Cardiac septum (tissue), 1 donor: ENCODE results near the gene HOXD10. TPM values are rescaled to one million over a fixed set of nuclear protein-coding genes. Genes with fewer than 3 reads are reported as not detected.
A peak's percentile ranks its signal among the peaks of the same experiment; 100 is the strongest.

ENCODE experiments used
- DNase-seq: peaks from one replicate; pipeline ENCODE4 v3.0.0-alpha.2; 2020; ENCODE audit warnings: low spot score
- intact Hi-C: fragments of 100-400 bp; cut with DNase I; formaldehyde crosslinking; loops from one replicate; pipeline ENCODE4 v1.14.0; 2022
- total RNA-seq: library from RNA; stranded (reverse); fragmentation: NEBNext Ultra II Directional; extraction: Animal tissue kit (Norgen Biotek cat#: 25700); gene quantifications from one replicate; pipeline ENCODE4 v1.2.1, GENCODE V29; 2021
- donor health status: DM: no; HTN: no; CAD: no.

The HOXD10 gene
- total RNA-seq, 1 donor from 2014 or later, result 0.16 TPM

GRCh38 chr2:176128172-176128981 is 11.8 kb downstream of the HOXD10 start:
- intact Hi-C loops, result loop anchor here (5.0 kb wide), 2 partner anchors 524 to 689 kb away; no protein-coding TSS in a partner anchor
- DNase-seq, result no peak

- no peak for DNase-seq
- intact Hi-C loops, result loop anchor here (5.0 kb wide), 2 partner anchors 523 to 688 kb away; no protein-coding TSS in a partner anchor
These were observed 12.6 kb downstream of the HOXD10 start, which contains the start of gene HOXD8 for GRCh38 chr2:176128982-176129796. Gene HOXD8, plus strand, starts transcription at chr2:176129705. Its CDS starts 662 bp downstream, at chr2:176130367.

DNA sequence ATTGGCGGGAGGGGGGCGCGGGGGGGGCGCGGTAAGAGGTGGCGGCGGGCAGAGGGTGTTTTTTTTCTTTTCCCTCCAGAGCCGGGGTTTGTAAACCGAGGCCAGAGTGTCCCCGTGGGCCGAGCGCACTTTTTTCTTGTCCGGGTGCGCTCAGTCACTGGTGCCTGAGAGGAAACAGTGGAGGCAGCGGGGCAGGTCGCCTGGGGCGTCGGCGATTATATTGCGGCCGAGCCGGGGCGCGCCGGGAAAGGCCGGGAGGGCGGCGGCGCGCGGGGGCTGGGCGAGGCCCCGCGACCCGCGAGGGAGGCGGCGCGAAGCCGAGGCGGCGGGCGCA is 13.2 kb downstream of the HOXD10 start:
- intact Hi-C loops, result loop anchor here (5.0 kb wide), 3 partner anchors 523 to 1018 kb away; no protein-coding TSS in a partner anchor
- no peak for DNase-seq

GRCh38 chr2:176130147-176130956 is 13.8 kb downstream of the HOXD10 start:
- intact Hi-C loops, result loop anchor here (5.0 kb wide), 1 partner anchor 1017 kb away; no protein-coding TSS in a partner anchor
- DNase-seq, result no peak

- intact Hi-C loops, result loop anchor here (5.0 kb wide), 1 partner anchor 1016 kb away; no protein-coding TSS in a partner anchor
- DNase-seq, result no peak
These were observed 14.6 kb downstream of the HOXD10 start for GRCh38 chr2:176130957-176131847.

- DNase-seq, result no peak
- intact Hi-C loops, result loop anchor here (5.0 kb wide), 1 partner anchor 1015 kb away; no protein-coding TSS in a partner anchor
These were observed 15.2 kb downstream of the HOXD10 start for GRCh38 chr2:176131848-176132158.

DNA sequence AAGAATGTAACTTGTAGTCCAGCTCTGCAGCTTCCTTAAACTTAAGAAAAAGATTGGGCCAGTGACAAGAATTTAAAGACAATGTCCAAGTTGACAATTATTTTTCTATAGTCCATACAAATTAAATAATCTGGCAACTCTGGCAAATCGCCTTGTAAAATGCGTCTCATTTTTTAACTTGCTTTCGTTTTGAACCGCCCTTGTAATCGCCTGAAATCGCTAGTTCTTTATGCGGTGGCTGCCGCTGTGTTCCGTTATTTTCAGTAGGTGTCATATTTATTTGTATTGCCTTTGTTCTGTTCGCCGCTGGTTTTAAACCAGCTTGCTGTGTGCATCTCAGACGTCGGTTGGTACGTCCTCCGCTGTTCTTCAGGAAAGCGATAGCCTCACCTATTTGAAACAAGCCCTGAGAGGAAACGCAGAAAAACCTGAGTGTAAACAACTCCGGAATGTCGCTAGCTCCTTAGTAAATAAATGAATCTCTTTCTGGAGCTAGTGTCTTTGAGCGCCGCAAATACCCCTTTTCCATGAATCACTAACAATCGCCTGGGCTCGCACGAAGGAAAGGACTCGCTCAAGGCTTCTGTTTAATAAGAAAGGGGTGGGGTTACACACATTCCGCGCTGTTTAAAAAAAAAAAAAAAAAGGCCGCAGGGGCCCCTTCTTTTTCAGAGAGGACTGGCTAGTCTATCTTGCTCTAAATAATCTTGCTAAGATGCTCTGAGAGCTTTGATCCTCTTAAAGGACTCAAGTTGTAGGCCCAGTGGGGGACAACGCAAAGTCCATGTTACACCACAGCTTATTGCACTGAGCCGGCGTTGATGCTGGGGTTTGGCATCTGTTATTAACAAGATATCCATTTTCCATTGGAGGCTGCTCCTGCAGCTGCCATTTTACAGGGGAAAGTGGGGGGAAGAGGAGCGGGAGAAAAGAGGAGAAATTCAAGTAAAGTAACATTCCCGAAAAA is 15.9 kb downstream of the HOXD10 start:
- no peak for DNase-seq
- intact Hi-C loops, result loop anchor here (5.0 kb wide), 1 partner anchor 1015 kb away; no protein-coding TSS in a partner anchor

DNA sequence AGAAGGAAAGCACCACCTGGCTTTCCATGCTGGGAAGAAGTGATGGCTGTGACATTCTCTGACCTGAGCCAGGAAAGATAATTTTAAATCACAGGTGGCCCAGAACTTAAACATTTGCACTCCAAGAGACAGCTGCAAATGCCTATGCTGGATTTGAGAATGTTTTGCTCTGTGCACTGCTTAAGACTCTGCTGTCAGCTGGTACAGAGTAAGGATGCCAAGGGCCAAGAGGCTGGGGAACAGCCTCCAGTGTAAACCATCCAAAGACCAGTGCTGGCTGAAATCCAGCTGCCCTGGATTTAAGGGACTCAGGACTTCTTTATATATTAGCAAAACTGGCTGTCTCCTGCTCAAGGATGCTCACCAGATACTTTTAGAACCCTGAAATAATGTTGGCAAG is 16.8 kb downstream of the HOXD10 start:
- DNase-seq, result no peak
- intact Hi-C loops, result loop anchor here (5.0 kb wide), 1 partner anchor 1014 kb away; no protein-coding TSS in a partner anchor

DNA sequence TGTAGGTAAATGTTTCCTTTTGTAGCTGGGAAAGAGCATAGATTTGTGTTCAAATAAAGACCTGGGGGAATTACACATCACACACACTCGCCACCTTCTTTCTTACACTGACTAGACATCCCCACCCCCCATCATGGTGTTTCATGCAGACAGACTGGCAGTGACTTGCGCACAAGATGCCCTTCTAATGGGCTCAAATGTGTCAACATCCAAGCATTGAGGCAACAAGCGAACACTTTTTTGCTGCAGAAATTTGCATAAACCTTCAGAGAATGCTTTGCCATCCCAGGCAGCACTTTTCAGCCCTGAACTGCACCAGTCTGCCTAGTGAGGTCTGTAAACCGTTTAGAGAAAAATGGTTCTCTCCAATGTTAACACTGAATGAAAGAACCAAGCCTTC is 17.5 kb downstream of the HOXD10 start:
- intact Hi-C loops, result loop anchor here (5.0 kb wide), 1 partner anchor 1013 kb away; no protein-coding TSS in a partner anchor

GRCh38 chr2:176135035-176135440 is 18.5 kb downstream of the HOXD10 start:
- intact Hi-C loops, result no loop called here
- DNase-seq, result no peak

More for the DNA sequence above, 17.5 kb downstream of the HOXD10 start:
- no peak for DNase-seq

DNA sequence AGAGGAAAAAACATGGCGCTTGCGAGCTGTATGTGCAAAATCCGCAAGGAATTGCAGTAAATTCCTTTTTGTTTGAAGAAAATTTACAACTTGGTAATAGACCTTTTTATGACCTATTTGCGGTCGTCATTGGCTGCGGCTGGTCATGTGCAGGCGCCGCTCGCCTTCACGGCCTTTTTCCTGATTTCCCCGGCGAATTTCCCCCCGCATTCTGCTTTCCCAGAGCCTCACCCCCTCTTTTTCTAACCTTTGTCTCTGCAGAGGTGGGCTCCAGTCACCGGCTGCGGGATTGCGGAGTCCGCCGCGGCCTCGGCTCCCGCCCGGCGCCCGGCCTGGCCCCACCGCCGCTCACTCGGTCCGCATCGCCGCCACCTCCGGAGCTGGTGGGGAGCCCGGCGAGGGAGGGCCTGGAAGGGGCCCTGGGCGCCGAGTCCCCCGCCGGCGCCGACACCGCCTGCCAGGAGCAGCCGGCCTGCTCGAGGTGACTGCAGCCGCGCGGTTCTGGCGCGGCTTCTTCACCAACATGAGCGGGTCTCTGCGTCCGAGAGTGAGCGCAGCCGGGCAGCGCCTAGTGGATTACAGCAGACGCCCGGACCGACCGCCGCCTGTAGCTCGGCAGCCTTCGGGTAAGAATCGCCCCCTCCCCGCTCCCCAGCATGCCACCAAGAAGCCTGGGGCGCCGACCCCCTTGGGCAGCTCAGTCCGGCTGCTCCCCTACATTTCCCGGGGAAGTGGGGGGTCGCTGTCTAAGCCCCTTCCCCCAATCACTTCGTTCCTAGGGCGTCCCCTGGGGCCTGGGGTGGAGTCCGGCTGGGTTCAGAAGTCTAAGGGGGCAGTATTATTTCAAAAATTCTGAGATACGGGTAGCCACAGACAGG is 20.0 kb downstream of the HOXD10 start:
- no peak for DNase-seq
- intact Hi-C loops, result no loop called here

DNA sequence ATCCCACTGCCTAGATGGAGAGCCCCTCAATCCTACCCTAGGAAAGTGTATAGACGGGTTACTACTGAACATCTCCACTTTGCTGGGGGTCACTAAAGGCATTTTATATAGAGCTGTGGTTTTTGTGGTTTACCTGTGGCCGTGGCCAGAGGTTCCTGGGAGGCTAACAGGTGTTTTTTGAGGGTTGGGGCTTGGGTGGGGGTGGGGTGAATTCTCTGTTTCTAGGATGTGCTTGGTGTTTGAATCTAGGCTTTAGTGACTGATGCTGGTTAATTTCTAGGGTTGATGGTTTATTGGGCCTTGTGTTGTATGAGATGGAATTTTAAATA is 20.6 kb downstream of the HOXD10 start:
- no peak for DNase-seq
- intact Hi-C loops, result no loop called here

GRCh38 chr2:176137906-176138305 is 21.3 kb downstream of the HOXD10 start:
- no peak for DNase-seq
- intact Hi-C loops, result no loop called here

DNA sequence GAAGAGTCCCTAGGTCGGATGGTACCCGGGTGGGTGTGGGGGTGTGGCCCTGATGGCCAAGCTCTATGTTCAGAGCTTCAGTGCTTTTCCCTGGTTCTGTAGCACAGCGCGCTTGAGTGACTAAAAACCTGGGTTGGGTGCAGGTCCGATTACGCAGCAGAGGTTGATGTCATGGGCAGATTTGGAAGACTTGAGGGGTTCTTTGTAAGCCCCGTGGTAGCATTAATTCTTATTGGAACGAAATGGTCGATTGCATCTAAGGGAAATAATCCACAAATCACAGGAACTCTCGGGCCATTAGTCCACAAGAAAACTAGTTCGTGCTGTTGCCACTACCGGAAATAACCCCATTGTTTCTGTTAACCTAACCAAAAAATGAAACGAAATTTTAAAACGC is 21.9 kb downstream of the HOXD10 start:
- intact Hi-C loops, result no loop called here
- no peak for DNase-seq

DNA sequence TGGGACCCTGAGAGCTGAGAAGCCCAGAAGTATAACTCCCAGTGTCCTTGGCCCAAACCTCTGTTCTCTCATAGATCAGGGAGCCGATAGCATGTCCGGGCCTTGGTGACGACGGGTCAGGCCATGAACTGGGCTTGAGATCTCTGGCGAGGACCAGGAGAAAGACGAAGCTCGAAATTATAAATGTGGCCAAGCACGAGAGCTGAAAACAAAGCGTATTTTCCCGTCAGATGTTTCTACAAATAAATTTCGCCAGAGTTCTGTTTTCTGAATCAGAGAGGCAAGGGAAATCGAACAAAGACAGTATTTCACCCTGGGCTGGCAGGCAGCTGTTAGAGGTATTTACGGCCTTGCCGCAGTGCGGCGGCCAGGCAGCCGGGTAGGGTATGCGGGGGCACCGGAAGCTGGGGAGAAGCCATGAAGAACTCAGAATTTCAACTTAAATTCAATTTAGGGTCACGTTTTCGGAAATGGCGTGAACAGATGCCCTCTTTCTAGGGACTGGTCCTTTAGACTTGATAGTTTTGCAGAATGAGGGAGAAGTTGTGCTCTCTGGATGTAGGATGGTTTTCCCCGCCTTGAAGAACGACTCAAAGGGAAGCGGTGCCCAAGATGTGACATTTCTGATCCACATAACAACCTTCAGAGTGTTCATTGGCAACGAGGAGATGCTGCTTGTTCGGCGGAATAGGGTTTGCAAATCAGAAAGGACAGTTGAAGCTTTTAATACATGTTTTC is 22.5 kb downstream of the HOXD10 start:
- DNase-seq, result peak; percentile 66
- intact Hi-C loops, result no loop called here
